ENCODE results near the gene RNGTT.
"Not testable (repeated sequence)": the region's sequence is repeated elsewhere in the genome, so short reads cannot be mapped to it uniquely, and the experiment has no call there.

The RNGTT gene

GRCh38 chr6:88730611-88731011 lies 232.8 kb downstream of the RNGTT start:
- DNase-seq: no peak

GRCh38 chr6:88728756-88729155 lies 234.7 kb downstream of the RNGTT start:
- no peak for DNase-seq

- DNase-seq: not testable (repeated sequence)
These were observed 237.0 kb downstream of the RNGTT start for GRCh38 chr6:88726409-88726808.

- peak in 1 of 56 donors; percentile 18 for DNase-seq
These were observed 238.1 kb downstream of the RNGTT start for GRCh38 chr6:88725111-88725975.

GRCh38 chr6:88722686-88723085 lies 240.7 kb downstream of the RNGTT start:
- DNase-seq: no peak

DNA sequence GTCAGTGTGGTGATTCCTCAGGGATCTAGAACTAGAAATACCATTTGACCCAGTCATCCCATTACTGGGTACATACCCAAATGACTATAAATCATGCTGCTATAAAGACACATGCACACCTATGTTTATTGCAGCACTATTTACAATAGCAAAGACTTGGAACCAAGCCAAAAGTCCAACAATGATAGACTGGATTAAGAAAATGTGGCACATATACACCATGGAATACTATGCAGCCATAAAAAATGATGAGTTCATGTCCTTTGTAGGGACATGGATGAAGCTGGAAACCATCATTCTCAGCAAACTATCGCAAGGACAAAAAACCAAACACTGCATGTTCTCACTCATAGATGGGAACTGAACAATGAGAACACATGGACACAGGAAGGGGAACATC lies 247.0 kb downstream of the RNGTT start:
- not testable (repeated sequence) for DNase-seq

DNA sequence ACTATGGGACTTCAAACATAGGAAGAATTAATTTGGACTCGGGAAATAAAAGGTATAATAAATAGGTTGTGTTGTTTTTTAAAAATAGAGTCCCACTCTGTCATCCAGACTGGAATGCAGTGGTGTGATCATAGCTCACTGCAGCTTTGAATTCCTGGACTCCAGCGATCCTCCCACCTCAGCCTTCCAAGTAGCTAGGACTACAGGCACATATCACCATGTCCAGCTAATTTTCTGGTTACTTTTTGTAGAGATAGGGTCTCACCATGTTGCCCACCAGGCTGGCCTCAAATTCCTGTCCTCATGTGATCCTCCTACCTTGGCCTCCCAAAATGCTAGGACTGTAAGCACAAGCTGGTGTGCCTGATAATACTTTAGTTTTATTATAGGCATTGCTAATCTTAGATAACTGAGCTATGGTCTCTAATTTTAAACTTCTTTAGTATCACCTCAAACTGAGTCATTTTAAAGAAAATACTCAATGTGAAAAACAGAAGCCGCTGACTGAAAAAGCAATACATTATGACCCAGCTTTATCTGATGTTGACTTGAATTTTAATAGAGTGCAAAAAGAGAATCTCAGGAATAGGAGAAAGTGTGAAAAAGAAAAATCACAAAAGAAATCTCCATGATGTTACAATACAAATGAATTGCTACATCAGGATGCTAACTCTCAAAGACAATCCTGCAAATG lies 251.0 kb downstream of the RNGTT start:
- no peak for DNase-seq

- no peak for DNase-seq
These were observed 253.6 kb downstream of the RNGTT start for GRCh38 chr6:88709819-88710246.

DNA sequence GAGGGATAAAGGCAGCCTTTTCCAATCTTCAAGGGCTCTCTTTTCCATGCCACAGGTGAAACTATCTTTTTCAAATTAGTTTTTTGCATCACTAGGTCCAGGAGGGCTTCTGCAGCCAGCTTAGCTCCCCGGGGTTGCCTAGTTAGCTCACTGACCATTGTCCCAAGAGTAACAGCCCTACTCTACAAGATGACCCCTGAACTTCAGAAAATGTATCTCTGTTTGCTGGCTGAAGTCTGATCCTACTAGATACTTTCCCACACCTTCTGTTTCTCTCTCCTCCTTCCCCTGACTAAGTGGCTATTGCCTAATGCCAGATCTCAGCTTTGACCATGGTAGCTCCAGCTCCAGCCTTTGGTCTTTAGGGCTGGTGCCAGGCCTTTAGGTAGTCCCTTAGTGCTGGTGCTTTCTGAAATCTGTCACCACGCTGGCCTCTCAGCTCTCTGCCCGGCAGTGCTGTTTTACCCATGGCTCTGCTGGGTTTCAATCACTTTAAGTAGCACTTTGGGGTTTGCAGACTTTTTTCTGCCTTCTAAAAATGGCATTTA lies 255.1 kb downstream of the RNGTT start:
- no peak for DNase-seq

DNA sequence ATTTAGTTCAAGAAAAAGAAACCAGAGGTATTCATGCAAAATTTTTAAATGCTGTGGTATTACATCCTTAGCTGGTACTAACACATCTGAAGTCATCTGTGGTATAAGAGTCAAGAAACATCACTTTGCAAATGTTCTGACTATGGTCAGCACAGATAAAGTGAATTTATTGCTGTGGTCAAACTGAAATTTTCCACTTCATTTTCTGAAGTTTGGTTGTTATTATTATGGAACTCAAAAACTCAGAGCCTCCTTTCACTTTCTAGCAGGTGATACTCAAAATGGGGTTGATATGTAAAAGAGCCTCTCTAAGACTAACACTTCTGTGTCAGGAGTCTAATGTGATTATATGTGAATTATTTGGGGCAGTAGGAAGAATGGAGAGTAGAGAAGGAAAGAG lies 257.8 kb downstream of the RNGTT start:
- no peak for DNase-seq

DNA sequence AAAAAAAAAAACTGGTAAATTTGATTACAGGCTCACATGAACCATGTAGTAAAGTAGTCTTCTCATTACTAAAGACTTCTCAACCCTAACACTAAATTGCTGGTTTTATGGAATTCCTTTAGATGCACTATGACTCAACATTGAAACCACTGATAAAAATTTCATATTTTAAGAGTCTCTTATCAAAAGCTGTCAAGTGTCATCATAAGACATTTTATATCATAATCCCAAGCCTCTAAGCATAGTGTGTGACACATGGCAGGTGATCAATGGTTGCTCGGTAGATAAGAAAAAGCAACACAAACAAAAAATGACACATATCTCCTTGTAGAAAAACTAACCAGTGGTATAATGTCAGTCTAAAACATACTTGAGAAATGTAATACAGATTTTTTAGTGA lies 258.4 kb downstream of the RNGTT start:
- DNase-seq: no peak

DNA sequence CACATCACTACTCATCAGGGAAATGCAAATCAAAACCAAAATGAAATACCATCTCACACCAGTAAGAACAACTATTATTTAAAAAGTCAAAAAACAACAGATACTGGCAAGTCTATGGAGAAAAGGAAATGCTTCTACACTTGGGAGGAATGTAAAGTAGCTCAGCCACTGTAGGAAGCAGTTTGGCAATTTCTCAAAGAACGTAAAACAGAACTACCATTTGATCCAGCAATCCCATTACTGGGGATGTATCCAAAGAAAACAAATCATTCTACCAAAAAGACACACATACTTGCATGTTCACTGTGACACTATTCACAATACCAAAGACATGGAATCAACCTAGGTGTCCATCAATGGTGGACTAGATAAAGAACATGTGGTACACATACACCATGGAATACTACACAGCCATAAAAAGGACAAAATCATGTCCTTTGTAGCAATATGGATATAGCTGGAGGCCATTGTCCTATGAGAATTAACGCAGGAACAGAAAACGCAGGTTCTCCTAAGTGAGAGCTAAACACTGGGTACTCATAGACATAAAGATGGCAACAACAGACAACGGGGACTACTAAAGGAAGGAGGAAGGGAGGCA lies 260.4 kb downstream of the RNGTT start:
- DNase-seq: no peak

- no peak for DNase-seq
These were observed 264.8 kb downstream of the RNGTT start for GRCh38 chr6:88698661-88699060.

DNA sequence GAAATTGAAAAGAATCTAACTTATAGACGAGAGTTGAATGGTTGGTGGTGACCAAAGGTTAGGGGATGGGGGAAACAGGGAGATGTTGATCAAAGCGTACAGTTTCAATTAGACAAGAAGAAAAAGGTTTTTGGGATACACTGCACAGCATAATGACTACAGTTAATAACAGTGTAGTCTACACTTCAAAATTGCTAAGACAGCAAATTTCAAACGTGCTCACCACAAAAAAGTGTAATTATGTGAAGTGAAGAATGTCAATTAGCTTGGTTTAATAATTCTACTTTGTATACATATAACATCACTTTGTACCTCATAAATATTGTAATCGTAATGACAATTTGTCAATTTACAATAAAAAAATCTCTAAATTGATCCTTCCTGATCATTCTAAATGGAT lies 267.5 kb downstream of the RNGTT start:
- no peak for DNase-seq

DNA sequence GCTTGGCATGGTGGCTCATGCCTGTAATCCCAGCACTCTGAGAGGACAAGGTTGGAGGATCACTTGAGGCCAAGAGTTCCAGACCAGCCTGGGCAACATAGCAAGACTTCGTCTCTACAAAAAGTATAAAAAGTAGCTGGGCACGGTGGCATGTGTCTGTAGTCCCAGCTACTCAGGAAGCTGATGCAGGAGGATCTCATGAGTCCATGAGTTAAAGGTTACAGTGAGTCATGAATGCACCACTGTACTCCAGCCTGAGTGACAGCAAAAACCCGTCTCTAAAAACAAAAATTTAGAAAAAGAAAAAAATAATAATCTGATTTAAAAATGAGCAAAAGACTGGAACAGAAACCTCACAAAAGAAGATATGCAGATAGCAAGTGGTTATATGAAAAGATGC lies 279.7 kb downstream of the RNGTT start:
- DNase-seq: no peak

- DNase-seq: no peak
These were observed 282.8 kb downstream of the RNGTT start for GRCh38 chr6:88680654-88681053.

DNA sequence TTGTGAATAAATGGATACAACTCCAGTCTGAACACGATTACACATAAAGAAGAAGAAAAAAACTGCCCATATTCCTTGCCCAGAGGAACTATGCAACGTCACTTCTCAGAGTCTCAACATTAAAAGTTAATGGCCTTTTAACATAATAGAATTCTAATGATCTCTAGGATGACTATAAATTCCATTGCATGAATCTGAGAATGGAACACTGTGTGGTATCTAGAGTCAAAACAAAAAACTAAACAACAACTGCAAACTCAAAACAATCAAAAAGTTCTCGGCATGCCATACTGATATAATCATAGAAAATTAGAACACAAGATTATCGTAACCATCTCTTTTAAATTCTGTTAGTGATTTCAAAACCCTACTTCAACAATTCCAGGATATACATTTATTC lies 283.6 kb downstream of the RNGTT start:
- DNase-seq: no peak

DNA sequence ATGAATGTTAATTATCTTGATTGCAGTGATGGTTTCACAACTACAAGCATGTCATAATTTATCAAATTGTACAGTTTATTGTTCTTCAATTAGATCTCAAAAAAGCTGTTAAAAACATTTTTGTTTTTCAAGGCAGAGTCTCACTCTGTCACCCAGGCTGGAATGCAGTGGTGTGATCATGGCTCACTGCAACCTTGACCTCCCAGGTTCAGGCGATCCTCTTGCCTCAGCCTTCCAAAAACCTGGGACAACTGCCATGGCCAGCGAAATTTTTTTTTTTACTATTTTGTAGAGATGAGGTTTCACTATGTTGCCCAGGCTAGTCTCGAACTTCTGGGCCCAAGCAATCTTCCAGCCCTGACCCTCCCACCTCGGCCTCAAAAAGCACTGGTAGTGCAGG lies 286.1 kb downstream of the RNGTT start:
- DNase-seq: no peak

GRCh38 chr6:88671624-88672023 lies 291.8 kb downstream of the RNGTT start:
- no peak for DNase-seq

GRCh38 chr6:88670369-88670768 lies 293.0 kb downstream of the RNGTT start:
- DNase-seq: no peak

DNA sequence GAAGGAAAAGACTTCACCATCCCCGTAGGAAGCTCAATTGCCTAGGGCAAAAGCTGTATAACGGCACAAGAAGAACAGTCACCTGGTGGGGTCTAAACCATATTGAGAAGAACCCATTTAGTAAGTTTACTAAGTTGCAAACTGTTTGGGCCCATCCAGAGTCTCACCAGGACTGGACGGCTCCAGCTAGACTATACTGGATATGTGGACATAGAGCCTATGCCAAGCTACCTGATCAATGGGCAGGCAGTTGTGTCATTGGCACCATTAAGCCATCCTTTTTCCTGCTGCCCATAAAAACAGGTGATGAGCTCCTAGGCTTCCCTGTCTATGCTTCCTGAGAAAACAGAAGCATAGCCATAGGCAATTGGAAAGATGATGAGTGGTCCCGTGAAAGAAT lies 293.9 kb downstream of the RNGTT start:
- DNase-seq: no peak

DNA sequence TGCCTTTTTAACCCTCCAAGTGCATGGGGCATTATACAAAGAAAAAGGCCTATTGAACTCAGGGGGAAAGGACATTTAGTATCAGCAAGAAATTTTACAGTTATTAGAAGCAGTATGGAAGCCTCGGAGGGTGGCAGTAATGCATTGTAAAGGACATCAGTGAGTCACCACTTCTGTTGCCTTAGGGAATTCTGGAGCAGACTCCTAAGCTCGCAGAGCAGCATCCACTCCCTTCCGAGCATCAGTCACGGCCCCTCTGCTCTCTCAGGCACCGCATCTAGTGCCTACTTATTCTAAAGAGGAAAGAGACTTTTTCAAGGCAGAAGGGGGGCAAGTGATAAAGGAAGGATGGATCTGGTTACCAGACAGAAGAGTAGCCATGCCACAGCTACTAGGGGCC lies 296.5 kb downstream of the RNGTT start:
- no peak for DNase-seq
